Measurements from ENCODE around the gene MFF. TPM values are rescaled to one million over a fixed set of nuclear protein-coding genes. Genes with fewer than 3 reads are reported as not detected.

Gene MFF
- total and polyA plus RNA-seq, 2 of the 4 experiments (the other 2 are of a cell fraction), result 70.1 to 86.4 TPM

DNA sequence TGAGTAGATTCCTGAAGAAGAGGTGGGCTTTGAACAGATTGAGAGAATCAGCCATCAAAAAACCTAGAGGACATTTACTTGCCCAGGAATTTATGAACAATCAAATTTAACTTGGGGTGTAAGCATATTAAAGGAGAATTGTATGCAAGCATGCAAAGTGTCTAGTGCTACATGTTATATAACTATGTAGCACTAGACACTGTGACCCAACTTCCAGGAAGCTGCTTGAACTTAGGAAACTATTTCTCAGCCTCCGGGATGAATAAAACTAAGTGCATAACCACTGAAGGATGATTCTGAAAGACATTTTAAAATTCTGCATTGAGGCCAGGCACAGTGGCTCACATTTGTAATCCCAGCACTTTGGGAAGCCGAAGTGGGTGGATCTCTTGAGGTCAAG, 12.4 kb downstream of the MFF start:
- peaks cover 16 to 17% of the 10 kb centered on the region in 2 experiments for H3K79me1 ChIP-seq (ENCODE audit: low read depth in 1 of 2, low read length in 2 of 2)
- CTCF ChIA-PET, result no interaction called here

More for the DNA sequence above, 12.4 kb downstream of the MFF start:
- H3K27me3 ChIP-seq (ENCODE audit: control insufficient read depth, insufficient read depth, low read length), result no peaks in the 10 kb centered on the region
- no peak overlapping the region for H2BK20ac ChIP-seq (ENCODE audit: low read depth, low read length)
- in situ Hi-C loops (cut with MboI; ENCODE audit: low sequenced_read_pairs), result no loop called here
- intact Hi-C loops (cut with micrococcal nuclease), result no loop called here
- no peak overlapping the region for H3K14ac ChIP-seq (replicated peaks; ENCODE audit: low read depth, low read length)
- peaks cover 3% of the 10 kb centered on the region for H3K9me1 ChIP-seq (ENCODE audit: insufficient read depth, low read length)
- H3K18ac ChIP-seq (ENCODE audit: low read depth, low read length), result no peak overlapping the region
- no peak overlapping the region for H3K9ac ChIP-seq (ENCODE audit: low read depth, low read length)
- no TSS peak for BruUV-seq (replicated peaks)
- H2BK15ac ChIP-seq (ENCODE audit: low read depth, low read length), result no peak overlapping the region
- POLR2A ChIA-PET (ENCODE audit: unreplicated experiment), result no interaction called here
- no peak overlapping the region for H4K5ac ChIP-seq (ENCODE audit: low read depth, low read length)
- no peaks in the 10 kb centered on the region for H3K9me3 ChIP-seq (ENCODE audit: control insufficient read depth, insufficient read depth, low read length)
- TF ChIP-seq CTCF (conservative IDR thresholded peaks at IDR 0.05; ENCODE audit: low read depth, low read length) (no peak), RAD21 (IDR thresholded peaks at IDR 0.05; ENCODE audit: low read length) (no peak), FOS (IDR thresholded peaks at IDR 0.05; ENCODE audit: low read depth, low read length) (no peak)
- H2BK120ac ChIP-seq (ENCODE audit: low read depth, low read length), result no peak overlapping the region
- no peak overlapping the region for H2AK5ac ChIP-seq (ENCODE audit: low read depth, low read length)
- H4K8ac ChIP-seq (ENCODE audit: low read depth in 2 of 2, low read length in 2 of 2), result no peak overlapping the region
- no peak overlapping the region for H3K4me2 ChIP-seq (ENCODE audit: low read depth, low read length)
- H2AFZ ChIP-seq (replicated peaks; ENCODE audit: low read length, poor library complexity), result no peak overlapping the region
- H4K20me1 ChIP-seq (ENCODE audit: insufficient read depth, low read length), result no peaks in the 10 kb centered on the region
- ATAC-seq (ENCODE audit: low read depth) (no peak), DNase-seq (no peak)
- H3K4ac ChIP-seq (ENCODE audit: low read depth, low read length), result no peak overlapping the region
- H3K36me3 ChIP-seq (ENCODE audit: control insufficient read depth, insufficient read depth, low read length), result peaks cover 12% of the 10 kb centered on the region
- H3K4me1 ChIP-seq (ENCODE audit: control insufficient read depth, insufficient read depth, low read length), result no peaks in the 10 kb centered on the region
- H3K56ac ChIP-seq (ENCODE audit: extremely low read depth, insufficient read depth, low read length), result no peak overlapping the region
- dilution Hi-C loops (cut with HindIII; ENCODE audit: low sequenced_read_pairs, unreplicated experiment), result no loop called here
- H3K27ac ChIP-seq (ENCODE audit: insufficient read depth, low read length), result no peak overlapping the region
- WGBS, 2 experiments (ENCODE audit: extremely low coverage in 2 of 2, insufficient read length in 1 of 2), result no CpG with 5 or more reads among the region's 2 CpGs
- no peak overlapping the region for H3K23ac ChIP-seq (ENCODE audit: low read depth, low read length)
- no peak overlapping the region for H4K91ac ChIP-seq (ENCODE audit: insufficient read depth, low read depth, low read length)
- H2BK5ac ChIP-seq (ENCODE audit: low read depth, low read length, poor library complexity, severe bottlenecking), result no peak overlapping the region
- H3K4me3 ChIP-seq (ENCODE audit: insufficient read depth, low read depth, low read length), result no peak overlapping the region
- H2AK9ac ChIP-seq (replicated peaks; ENCODE audit: low read depth, low read length, poor library complexity), result no peak overlapping the region
